ENCODE results near the gene FADS3. TPM values are rescaled to one million over a fixed set of nuclear protein-coding genes. Genes with fewer than 3 reads are reported as not detected.

FADS3 gene
- total and polyA plus RNA-seq, 9 of the 15 experiments (the other 6 are each of a cell fraction or from before 2014, with no cell fraction given) = 0.97 to 148 (median 92.7) TPM

DNA sequence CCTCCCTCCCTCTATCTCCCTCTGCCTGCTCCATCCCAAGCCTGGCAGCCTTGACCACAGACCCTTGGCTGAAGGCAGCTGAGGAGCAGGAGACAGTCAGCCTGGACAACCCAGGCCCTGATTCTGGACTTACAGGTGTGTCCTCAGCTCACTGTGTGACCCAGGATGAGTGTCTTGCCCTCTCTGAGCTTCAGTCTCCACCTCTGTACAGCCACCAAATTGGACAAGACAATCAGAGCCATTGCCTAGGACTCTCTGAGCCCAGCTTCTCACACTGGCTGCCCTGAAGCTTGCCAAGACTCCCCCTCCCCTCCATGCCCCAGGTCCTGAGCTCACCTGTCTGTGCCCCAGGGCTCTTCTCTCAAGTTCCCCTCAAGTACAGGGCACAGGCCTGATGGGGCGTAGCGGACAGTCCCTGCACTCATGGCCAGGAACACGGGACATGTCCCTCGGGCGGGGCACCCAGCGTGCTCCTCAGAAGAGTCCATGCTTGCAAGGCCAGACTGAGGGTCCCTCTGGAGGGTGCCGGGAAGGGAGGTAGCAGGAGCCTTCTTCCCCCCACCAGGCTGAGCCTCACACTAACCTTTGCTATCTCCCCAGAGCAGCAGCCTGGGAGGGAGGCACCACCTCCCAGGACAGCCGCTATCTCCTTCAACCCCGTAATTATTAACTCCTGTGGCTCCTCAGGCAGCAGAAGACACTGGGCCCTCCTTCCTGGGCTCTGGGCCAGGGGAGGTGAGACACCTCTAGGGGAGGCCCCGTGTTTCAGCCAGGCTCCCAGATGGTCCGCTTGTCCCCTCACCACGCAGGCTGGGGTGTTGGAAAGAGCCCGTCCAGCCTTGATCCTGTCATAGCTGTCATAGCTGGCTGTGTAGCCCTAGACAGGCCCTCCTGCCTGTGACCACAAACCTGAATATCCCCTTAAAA is 28.6 kb upstream of the FADS3 start (continued):
- TF ChIP-seq ZNF780A (CRISPR knock-in tag; IDR thresholded peaks at IDR 0.05) (no peak), ZNF23 (CRISPR knock-in tag; IDR thresholded peaks at IDR 0.05) (no peak), TBP (optimal IDR thresholded peaks at IDR 0.05; ENCODE audit: low read depth, low read length) (no peak), ZNF445 (CRISPR knock-in tag; IDR thresholded peaks at IDR 0.05; ENCODE audit: low read depth) (no peak), PHTF2 (CRISPR knock-in tag; IDR thresholded peaks at IDR 0.05) (no peak), ETS2 (tag; IDR thresholded peaks at IDR 0.05; ENCODE audit: borderline replicate concordance, poor library complexity, severe bottlenecking) (no peak), RFX5 (IDR thresholded peaks at IDR 0.05; ENCODE audit: low read depth, low read length) (no peak), FOXM1 (IDR thresholded peaks at IDR 0.05; ENCODE audit: low read depth) (peak; percentile 50; the same call in 1 of the 2 replicates), FOXM1 (CRISPR knock-in tag; IDR thresholded peaks at IDR 0.05; ENCODE audit: low read depth) (no peak), NFIC (IDR thresholded peaks at IDR 0.05) (peak; percentile 99), ZNF324 (CRISPR knock-in tag; IDR thresholded peaks at IDR 0.05) (no peak), ZFX (CRISPR knock-in tag; IDR thresholded peaks at IDR 0.05) (peak; percentile 32), SAFB2 (IDR thresholded peaks at IDR 0.05; ENCODE audit: borderline replicate concordance, low read depth, low read length, severe bottlenecking) (no peak), CXXC5 (CRISPR knock-in tag; IDR thresholded peaks at IDR 0.05) (peak; percentile 74), RBM17 (IDR thresholded peaks at IDR 0.05; ENCODE audit: borderline replicate concordance, low read depth, low read length) (no peak), CSDE1 (IDR thresholded peaks at IDR 0.05) (peak in 1 of 2 experiments; percentile 27; a peak in 1 of 4 replicates), HMG20B (CRISPR knock-in tag; IDR thresholded peaks at IDR 0.05) (no peak), SP2 (IDR thresholded peaks at IDR 0.05; ENCODE audit: extremely low read depth, low read depth, low read length, poor library complexity, severe bottlenecking) (no peak), BACH1 (tag; IDR thresholded peaks at IDR 0.05) (no peak), CC2D1A (IDR thresholded peaks at IDR 0.05) (peak; percentile 87; the same call in 1 of the 2 replicates), NFE2 (IDR thresholded peaks at IDR 0.05; ENCODE audit: low read depth) (peak; percentile 11; the same call in 1 of the 2 replicates), SMARCB1 (IDR thresholded peaks at IDR 0.05; ENCODE audit: insufficient read length, low read depth) (peak; percentile 22), TRIM28 (IDR thresholded peaks at IDR 0.05) (peak; percentile 57; the same call in 1 of the 2 replicates), MAFF (IDR thresholded peaks at IDR 0.05; ENCODE audit: low read length) (no peak)
- TF ChIP-seq, protein P1, sequence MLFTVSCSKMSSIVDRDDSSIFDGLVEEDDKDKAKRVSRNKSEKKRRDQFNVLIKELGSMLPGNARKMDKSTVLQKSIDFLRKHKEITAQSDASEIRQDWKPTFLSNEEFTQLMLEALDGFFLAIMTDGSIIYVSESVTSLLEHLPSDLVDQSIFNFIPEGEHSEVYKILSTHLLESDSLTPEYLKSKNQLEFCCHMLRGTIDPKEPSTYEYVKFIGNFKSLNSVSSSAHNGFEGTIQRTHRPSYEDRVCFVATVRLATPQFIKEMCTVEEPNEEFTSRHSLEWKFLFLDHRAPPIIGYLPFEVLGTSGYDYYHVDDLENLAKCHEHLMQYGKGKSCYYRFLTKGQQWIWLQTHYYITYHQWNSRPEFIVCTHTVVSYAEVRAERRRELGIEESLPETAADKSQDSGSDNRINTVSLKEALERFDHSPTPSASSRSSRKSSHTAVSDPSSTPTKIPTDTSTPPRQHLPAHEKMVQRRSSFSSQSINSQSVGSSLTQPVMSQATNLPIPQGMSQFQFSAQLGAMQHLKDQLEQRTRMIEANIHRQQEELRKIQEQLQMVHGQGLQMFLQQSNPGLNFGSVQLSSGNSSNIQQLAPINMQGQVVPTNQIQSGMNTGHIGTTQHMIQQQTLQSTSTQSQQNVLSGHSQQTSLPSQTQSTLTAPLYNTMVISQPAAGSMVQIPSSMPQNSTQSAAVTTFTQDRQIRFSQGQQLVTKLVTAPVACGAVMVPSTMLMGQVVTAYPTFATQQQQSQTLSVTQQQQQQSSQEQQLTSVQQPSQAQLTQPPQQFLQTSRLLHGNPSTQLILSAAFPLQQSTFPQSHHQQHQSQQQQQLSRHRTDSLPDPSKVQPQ (CRISPR knock-in tag; IDR thresholded peaks at IDR 0.05; ENCODE audit: borderline replicate concordance) = no peak
- TF ChIP-seq, protein P2, sequence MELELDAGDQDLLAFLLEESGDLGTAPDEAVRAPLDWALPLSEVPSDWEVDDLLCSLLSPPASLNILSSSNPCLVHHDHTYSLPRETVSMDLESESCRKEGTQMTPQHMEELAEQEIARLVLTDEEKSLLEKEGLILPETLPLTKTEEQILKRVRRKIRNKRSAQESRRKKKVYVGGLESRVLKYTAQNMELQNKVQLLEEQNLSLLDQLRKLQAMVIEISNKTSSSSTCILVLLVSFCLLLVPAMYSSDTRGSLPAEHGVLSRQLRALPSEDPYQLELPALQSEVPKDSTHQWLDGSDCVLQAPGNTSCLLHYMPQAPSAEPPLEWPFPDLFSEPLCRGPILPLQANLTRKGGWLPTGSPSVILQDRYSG (tag; conservative IDR thresholded peaks at IDR 0.05; ENCODE audit: low read depth) = no peak

Measured in K562 (cell line).